RKO (cell line): ENCODE data around the gene NRP1.
"Not testable (repeated sequence)": the region's sequence is repeated elsewhere in the genome, so short reads cannot be mapped to it uniquely, and the experiment has no call there.

Experiments
- DNase-seq: peaks from one replicate; pipeline ENCODE4 v3.0.0-alpha.2; 2016; ENCODE audit warnings: low spot score

The NRP1 gene

GRCh38 chr10:33321516-33321915 is 13.0 kb downstream of the NRP1 start:
- no peak for DNase-seq

DNA sequence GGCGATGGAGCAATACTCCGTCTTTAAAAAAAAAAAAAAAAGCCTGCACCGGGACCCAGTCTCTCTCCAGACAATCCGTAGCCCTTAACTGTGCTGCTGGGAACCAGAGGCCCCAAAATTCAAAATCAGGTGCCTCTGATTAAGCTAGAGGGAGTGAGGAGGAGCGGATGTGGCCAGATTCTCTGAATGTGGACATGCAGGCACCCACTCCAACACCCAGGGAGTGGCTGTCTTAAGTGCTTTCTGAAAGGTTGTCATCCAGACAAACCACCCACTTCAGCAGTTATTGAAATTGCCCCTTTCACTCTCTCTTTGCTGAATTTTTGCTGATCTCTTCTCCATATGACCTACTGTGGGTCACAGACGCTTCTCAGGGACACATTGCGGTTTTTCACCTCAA is 14.2 kb downstream of the NRP1 start:
- no peak for DNase-seq

GRCh38 chr10:33315891-33316290 is 18.6 kb downstream of the NRP1 start:
- DNase-seq, result no peak

GRCh38 chr10:33314811-33315561 is 19.5 kb downstream of the NRP1 start:
- no peak for DNase-seq

- no peak for DNase-seq
Observed at GRCh38 chr10:33311640-33312039, 22.8 kb downstream of the NRP1 start.

- no peak for DNase-seq
Observed at GRCh38 chr10:33310853-33311252, 23.6 kb downstream of the NRP1 start.

- no peak for DNase-seq
Observed at GRCh38 chr10:33309406-33309805, 25.1 kb downstream of the NRP1 start.

GRCh38 chr10:33307835-33308234 is 26.6 kb downstream of the NRP1 start:
- no peak for DNase-seq

DNA sequence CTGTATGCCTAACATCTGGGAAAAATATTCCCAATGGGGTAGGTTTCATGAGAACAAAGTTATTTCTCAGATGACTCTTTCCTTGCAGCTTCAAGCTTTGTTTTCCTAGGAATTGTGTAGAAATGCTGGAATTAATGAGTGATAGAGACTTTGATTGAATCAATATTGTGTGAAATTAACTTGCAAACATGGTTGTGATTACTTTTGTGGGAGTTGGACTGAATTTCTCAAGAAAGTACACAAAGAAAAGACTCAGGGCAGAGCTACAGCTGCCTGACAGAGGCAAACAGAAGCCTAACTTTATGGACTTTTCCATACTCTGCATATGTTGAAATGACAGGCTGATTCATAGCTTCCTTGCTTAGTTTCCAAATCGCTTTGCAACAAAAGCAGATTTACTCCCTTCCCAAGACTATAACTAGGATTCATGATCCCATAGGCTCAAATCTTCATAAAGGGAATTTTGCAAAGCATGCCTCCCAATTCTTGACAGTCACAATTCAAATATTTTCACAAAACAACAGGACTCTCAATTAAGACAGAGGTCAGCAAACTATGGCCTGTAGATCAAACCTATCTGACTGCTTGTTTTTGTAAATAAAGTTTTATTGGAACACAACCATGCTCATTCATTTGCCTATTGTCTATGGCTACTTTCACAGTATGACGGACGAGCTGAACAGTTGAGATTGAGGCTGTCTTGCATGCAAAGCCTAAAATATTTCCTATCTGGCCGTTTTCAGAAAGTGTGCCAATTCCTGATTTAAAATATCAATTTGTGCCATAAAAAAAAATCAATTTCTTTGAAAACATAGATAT is 27.6 kb downstream of the NRP1 start:
- no peak for DNase-seq

GRCh38 chr10:33306126-33306525 is 28.3 kb downstream of the NRP1 start:
- no peak for DNase-seq

DNA sequence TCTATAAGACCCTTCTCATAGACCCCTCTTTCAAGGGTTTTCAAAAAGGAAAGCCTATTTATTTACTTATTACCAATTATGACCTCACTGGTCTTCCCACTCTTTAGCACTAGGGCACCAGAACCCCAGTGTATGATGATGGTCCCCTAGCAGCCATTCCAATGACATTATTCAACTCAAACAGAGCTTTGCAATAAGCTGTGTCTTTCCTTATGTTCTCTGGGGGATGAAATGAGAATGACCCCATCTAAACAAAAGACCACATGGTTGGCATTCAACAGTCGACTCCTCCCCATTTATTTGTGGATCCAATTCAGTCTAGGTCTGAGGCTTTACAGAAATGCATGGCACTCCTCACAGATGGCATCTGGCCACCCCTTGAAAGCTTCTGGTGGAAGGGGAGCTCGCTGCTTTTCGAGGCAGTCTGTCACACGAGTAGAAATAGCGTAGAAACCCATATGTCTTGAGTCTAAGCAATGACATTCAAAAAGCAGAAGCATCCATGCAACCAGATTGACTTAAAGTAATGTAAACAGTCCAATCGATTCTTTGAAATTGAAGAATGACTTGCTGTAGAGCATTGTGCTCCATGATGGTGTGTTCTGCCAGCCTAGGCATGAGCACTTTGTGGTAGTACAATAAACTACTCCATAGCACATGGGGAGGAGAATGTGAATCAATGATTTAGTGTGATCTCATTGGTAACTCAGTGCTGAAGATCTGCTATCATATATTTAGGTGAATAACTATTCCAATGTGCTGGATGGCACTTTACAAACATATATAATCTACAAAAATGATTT is 29.8 kb downstream of the NRP1 start:
- DNase-seq, result no peak

DNA sequence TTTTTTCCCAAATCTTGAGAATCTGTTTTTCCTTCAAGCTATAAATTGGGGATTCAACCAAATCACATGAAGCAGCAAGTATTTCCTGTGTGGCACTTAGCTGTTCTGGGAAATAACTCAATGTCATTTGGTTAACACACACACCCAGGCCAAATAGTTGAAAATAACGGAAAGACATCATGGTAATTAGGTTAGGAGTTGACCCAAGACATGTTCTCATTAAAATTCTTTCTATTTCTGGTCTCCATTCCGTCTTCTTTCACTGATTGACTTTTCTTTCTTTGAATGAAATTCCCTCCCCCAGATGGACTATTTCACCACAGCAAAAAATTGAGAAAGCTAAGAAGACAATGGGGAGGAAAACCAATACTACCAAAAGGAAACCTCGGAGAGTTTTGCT is 30.5 kb downstream of the NRP1 start:
- DNase-seq, result no peak

DNA sequence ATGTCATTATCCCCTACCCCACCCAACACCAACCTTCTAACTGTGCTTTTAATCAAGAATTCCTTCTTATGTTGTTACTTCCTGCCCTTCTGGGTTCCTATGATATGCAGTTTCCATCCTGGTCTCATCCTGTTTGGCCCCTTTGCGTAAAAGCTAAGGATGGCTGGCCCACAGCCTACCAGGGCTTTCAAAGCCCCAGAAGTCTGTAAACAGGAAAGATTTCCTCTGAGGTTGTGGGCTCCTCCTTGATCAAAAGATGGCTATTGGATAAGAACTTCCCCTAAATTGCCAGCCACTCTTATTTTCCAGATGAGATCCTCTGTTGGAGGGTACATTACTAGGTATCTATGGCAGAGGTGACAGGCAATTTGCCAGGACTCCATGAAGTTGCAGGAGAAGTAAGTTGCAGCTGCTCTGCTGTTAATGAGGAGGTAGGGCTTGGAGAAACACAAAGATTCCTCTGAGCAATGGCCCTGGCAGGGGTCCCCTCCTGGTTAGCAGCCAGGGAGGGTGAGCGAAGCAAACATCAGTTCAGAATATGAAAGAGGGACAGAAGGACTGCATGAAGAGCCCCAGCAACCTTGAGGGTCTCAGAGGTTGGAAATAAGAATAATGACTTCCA is 32.1 kb downstream of the NRP1 start:
- no peak for DNase-seq

GRCh38 chr10:33301097-33301789 is 33.2 kb downstream of the NRP1 start:
- no peak for DNase-seq

DNA sequence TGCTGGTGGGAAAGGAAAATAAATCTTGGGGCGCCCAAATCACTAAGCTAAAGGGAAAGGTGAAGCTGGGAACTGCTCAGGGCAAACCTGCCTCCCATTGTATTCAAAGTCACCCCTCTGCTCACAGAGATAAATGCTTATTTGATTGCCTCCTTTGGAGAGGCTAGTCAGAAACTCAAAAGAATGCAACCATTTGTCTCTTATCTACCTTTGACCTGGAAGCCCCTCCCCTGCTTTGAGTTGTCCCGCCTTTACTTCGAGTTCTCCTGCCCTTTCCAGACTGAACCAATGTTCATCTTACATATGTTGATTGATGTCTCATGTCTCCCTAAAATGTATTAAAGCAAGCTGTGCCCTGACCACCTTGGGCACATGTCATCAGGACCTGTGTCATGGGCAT is 33.9 kb downstream of the NRP1 start:
- not testable (repeated sequence) for DNase-seq

DNA sequence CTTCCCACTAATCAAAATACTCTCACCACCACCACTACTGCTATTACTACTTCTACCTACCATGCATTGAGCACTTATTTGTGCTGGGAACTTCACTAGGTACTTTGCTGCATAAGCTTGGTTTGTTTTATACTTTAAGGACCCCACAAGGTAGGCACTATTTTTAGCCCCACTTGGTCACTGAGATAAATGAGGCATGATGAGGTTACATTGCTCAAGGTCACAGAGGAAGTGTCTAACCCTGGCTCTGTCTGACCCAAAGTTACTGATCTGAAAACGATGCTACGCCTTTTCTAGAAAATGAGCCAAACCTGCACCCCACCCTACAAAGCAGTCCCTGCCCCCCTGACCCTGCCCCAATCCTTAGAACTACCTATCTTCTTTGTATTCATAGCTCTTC is 35.6 kb downstream of the NRP1 start:
- DNase-seq, result no peak

- DNase-seq, result no peak
Observed at GRCh38 chr10:33298110-33298509, 36.4 kb downstream of the NRP1 start.

DNA sequence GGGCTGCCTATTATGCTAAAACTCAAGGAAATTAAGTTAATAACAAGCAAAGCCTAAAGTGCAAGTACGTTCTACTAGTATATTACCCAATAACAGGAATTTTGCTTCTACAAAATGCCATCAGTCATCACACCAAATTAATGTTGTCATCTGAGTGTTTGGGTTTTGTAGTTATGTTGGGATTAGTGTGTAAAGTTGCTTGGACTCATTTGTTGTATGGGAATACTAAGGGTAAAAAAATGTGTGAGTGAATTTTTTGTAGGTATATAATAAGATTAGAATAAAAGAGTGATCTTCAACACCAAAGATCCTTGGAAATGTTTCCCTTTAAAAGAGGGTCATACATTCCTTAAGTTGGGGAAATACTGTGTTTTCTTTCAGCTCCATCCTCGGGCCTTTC is 38.6 kb downstream of the NRP1 start:
- no peak for DNase-seq

DNA sequence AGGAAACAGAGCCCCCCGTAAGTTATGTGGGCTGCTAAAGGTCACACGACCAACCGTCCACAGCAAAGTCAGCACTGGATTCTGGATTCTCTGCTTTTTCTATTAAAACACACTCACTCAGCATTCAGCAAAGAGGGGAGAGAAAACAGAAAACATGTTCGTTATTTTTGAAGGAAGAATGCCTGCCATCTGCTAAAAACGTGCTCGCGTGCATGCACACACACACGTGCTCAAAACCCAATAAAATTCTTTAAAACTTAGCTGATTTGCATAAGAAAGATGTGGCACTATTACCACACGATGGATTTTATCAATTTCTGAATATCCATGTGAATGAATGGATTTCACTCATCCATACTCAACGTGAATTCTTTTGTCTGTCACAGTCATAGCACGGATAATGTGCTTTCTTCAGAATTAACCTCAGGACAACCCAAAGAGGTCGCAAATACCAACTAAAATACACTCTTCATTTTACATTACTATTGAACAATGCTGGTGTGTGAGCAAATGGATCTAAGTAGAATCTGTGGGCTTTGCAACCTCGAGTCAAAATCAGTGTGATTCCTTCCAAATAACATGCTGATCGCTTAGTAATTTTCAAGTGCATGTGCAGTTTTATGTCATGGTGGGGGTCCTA is 40.8 kb downstream of the NRP1 start:
- no peak for DNase-seq

GRCh38 chr10:33293076-33293475 is 41.4 kb downstream of the NRP1 start:
- no peak for DNase-seq

GRCh38 chr10:33291053-33291592 is 43.3 kb downstream of the NRP1 start:
- no peak for DNase-seq
